ENCODE data around the gene FCHO2. TPM values are rescaled to one million over a fixed set of nuclear protein-coding genes. Genes with fewer than 3 reads are reported as not detected.
"Not testable (repeated sequence)": the region's sequence is repeated elsewhere in the genome, so short reads cannot be mapped to it uniquely, and the experiment has no call there.

FCHO2 gene
- total RNA-seq, 1 experiment from 2014 or later, result 20.6 TPM

GRCh38 chr5:73007051-73007450, 51.2 kb downstream of the FCHO2 start:
- H3K27me3 Mint-ChIP-seq (ENCODE audit: insufficient read depth, unreplicated experiment), result no peaks in the 10 kb centered on the region
- Histone ChIP-seq H3K27me3 (replicated peaks; ENCODE audit: control insufficient read depth, insufficient read depth, low read length) (no peaks in the 10 kb centered on the region), H3K4me3 (ENCODE audit: low read depth, low read length) (no peak overlapping the region), H3K4me1 (no peaks in the 10 kb centered on the region), H3K9me3 (no peaks in the 10 kb centered on the region), H3K36me3 (ENCODE audit: control insufficient read depth, insufficient read depth, low read length) (no peaks in the 10 kb centered on the region)
- H3K9me3 Mint-ChIP-seq (ENCODE audit: unreplicated experiment), result no peaks in the 10 kb centered on the region
- no peaks in the 10 kb centered on the region for H3K36me3 Mint-ChIP-seq (ENCODE audit: insufficient read depth, unreplicated experiment)
- BruUV-seq (replicated peaks), result no TSS peak
- no peaks in the 10 kb centered on the region for H3K4me1 Mint-ChIP-seq (ENCODE audit: low read depth, unreplicated experiment)
- no peak for DNase-seq
- ChIA-PET POLR2A (no interaction called here), CTCF (no interaction called here)
- no peak overlapping the region for H3K27ac Mint-ChIP-seq (ENCODE audit: unreplicated experiment)
- intact Hi-C loops (cut with micrococcal nuclease; ENCODE audit: unreplicated experiment), result no loop called here
- no peak overlapping the region for H3K4me3 Mint-ChIP-seq (ENCODE audit: unreplicated experiment)
- no peak for TF ChIP-seq CTCF (IDR thresholded peaks at IDR 0.05; ENCODE audit: insufficient read depth in 1 of 2, low read depth in 1 of 2, low read length in 1 of 2, severe bottlenecking in 1 of 2, unreplicated experiment in 1 of 2)

GRCh38 chr5:73008831-73009230, 53.0 kb downstream of the FCHO2 start:
- Mint-ChIP-seq H3K27ac (ENCODE audit: unreplicated experiment) (no peak overlapping the region), H3K27me3 (ENCODE audit: insufficient read depth, unreplicated experiment) (no peaks in the 10 kb centered on the region), H3K36me3 (ENCODE audit: insufficient read depth, unreplicated experiment) (no peaks in the 10 kb centered on the region), H3K4me1 (ENCODE audit: low read depth, unreplicated experiment) (no peaks in the 10 kb centered on the region), H3K9me3 (ENCODE audit: unreplicated experiment) (no peaks in the 10 kb centered on the region), H3K4me3 (ENCODE audit: unreplicated experiment) (no peak overlapping the region)
- no TSS peak for BruUV-seq (replicated peaks)
- Histone ChIP-seq H3K4me3 (ENCODE audit: low read depth, low read length) (no peak overlapping the region), H3K27me3 (replicated peaks; ENCODE audit: control insufficient read depth, insufficient read depth, low read length) (no peaks in the 10 kb centered on the region), H3K36me3 (ENCODE audit: control insufficient read depth, insufficient read depth, low read length) (no peaks in the 10 kb centered on the region), H3K4me1 (no peaks in the 10 kb centered on the region), H3K9me3 (no peaks in the 10 kb centered on the region)
- ChIA-PET POLR2A (no interaction called here), CTCF (no interaction called here)
- TF ChIP-seq CTCF (IDR thresholded peaks at IDR 0.05; ENCODE audit: insufficient read depth in 1 of 2, low read depth in 1 of 2, low read length in 1 of 2, severe bottlenecking in 1 of 2, unreplicated experiment in 1 of 2), result no peak
- intact Hi-C loops (cut with micrococcal nuclease; ENCODE audit: unreplicated experiment), result no loop called here
- DNase-seq, result no peak

- intact Hi-C loops (cut with micrococcal nuclease; ENCODE audit: unreplicated experiment); H3K36me3 Mint-ChIP-seq (ENCODE audit: insufficient read depth, unreplicated experiment); H3K4me3 Mint-ChIP-seq (ENCODE audit: unreplicated experiment); H3K9me3 ChIP-seq; POLR2A ChIA-PET; H3K4me1 ChIP-seq; H3K4me3 ChIP-seq (ENCODE audit: low read depth, low read length); DNase-seq; H3K9me3 Mint-ChIP-seq (ENCODE audit: unreplicated experiment); BruUV-seq (replicated peaks); H3K4me1 Mint-ChIP-seq (ENCODE audit: low read depth, unreplicated experiment); H3K27me3 Mint-ChIP-seq (ENCODE audit: insufficient read depth, unreplicated experiment); H3K36me3 ChIP-seq (ENCODE audit: control insufficient read depth, insufficient read depth, low read length); H3K27me3 ChIP-seq (replicated peaks; ENCODE audit: control insufficient read depth, insufficient read depth, low read length); H3K27ac Mint-ChIP-seq (ENCODE audit: unreplicated experiment): not testable (repeated sequence)
- CTCF ChIA-PET, result interaction anchor here (0.6 to 0.7 kb wide), 2 partner anchors 16 to 42 kb away, joined by 3 to 5 read pairs; no protein-coding TSS in a partner anchor
Measured at GRCh38 chr5:73011612-73012011, 55.8 kb downstream of the FCHO2 start.

GRCh38 chr5:73018892-73019291, 63.1 kb downstream of the FCHO2 start:
- BruUV-seq (replicated peaks), result no TSS peak
- TF ChIP-seq CTCF (IDR thresholded peaks at IDR 0.05; ENCODE audit: insufficient read depth in 1 of 2, low read depth in 1 of 2, low read length in 1 of 2, severe bottlenecking in 1 of 2, unreplicated experiment in 1 of 2), result no peak
- Mint-ChIP-seq H3K36me3 (ENCODE audit: insufficient read depth, unreplicated experiment) (peaks cover 14% of the 10 kb centered on the region), H3K4me3 (ENCODE audit: unreplicated experiment) (no peak overlapping the region), H3K27me3 (ENCODE audit: insufficient read depth, unreplicated experiment) (no peaks in the 10 kb centered on the region), H3K9me3 (ENCODE audit: unreplicated experiment) (no peaks in the 10 kb centered on the region), H3K4me1 (ENCODE audit: low read depth, unreplicated experiment) (peaks cover 9% of the 10 kb centered on the region), H3K27ac (ENCODE audit: unreplicated experiment) (no peak overlapping the region)
- no peak for DNase-seq
- Histone ChIP-seq H3K36me3 (ENCODE audit: control insufficient read depth, insufficient read depth, low read length) (no peaks in the 10 kb centered on the region; the same call in 1 of the 2 replicates), H3K27me3 (replicated peaks; ENCODE audit: control insufficient read depth, insufficient read depth, low read length) (no peaks in the 10 kb centered on the region), H3K4me1 (no peaks in the 10 kb centered on the region; the same call in 1 of the 2 replicates), H3K9me3 (no peaks in the 10 kb centered on the region), H3K4me3 (ENCODE audit: low read depth, low read length) (no peak overlapping the region)
- intact Hi-C loops (cut with micrococcal nuclease; ENCODE audit: unreplicated experiment), result no loop called here
- POLR2A ChIA-PET, result no interaction called here
- CTCF ChIA-PET, result no interaction called here
